Ascending aorta (tissue), 2 donors: Measurements from ENCODE around the gene ATP13A5. TPM values are rescaled to one million over a fixed set of nuclear protein-coding genes. Genes with fewer than 3 reads are reported as not detected.

Source experiments
- DNase-seq, 2 donors: peaks; one replicate each; pipeline ENCODE4 v3.0.0-alpha.2; 2019; ENCODE audit warnings: low spot score in 2 of 2
- H3K27ac ChIP-seq, 2 donors: fragments of 200-600 bp; sonication (generic); one replicate each; pipeline ENCODE4 v1.5.1; 2016 to 2017; ENCODE audit warnings: mild to moderate bottlenecking in 1 of 2
- H3K27me3 ChIP-seq: fragments of 200-600 bp; sonication (generic); one replicate; pipeline ENCODE4 v1.5.1; 2017
- H3K36me3 ChIP-seq, 2 donors: fragments of 200-600 bp; sonication (generic); one replicate each; pipeline ENCODE4 v1.5.1; 2016
- H3K4me1 ChIP-seq, 2 donors: fragments of 200-600 bp; sonication (generic); one replicate each; pipeline ENCODE4 v1.5.1; 2016 to 2017; ENCODE audit warnings: mild to moderate bottlenecking in 1 of 2
- H3K4me3 ChIP-seq, 2 donors: fragments of 200-600 bp; sonication (generic); one replicate each; pipeline ENCODE4 v1.5.1; 2016 to 2017; ENCODE audit warnings: mild to moderate bottlenecking in 1 of 2
- H3K9me3 ChIP-seq, 2 donors: fragments of 200-600 bp; sonication (generic); one replicate each; pipeline ENCODE4 v1.5.1; 2016
- intact Hi-C: fragments of 100-400 bp; cut with DNase I; formaldehyde crosslinking; loops from one replicate; pipeline ENCODE4 v1.15.1; 2023
- total RNA-seq: library from RNA; depleted of rRNA; stranded (reverse); fragments of >200 nt; gene quantifications from one replicate; pipeline ENCODE4 v1.1.0, GENCODE V29; 2016
- TF ChIP-seq, protein P1 (sequence below), 3 experiments: fragments of 200-600 bp in 2 of 3; fragments of 450-650 bp in 1 of 3; sonication (generic) in 2 of 3; IDR thresholded peaks; one replicate each; pipeline ENCODE4 v1.5.1; 2016 to 2019; ENCODE audit warnings: antibody characterized with exemption in 3 of 3, mild to moderate bottlenecking in 1 of 3, moderate library complexity in 1 of 3

ATP13A5 gene
- total RNA-seq, 1 donor from 2014 or later = not detected

DNA sequence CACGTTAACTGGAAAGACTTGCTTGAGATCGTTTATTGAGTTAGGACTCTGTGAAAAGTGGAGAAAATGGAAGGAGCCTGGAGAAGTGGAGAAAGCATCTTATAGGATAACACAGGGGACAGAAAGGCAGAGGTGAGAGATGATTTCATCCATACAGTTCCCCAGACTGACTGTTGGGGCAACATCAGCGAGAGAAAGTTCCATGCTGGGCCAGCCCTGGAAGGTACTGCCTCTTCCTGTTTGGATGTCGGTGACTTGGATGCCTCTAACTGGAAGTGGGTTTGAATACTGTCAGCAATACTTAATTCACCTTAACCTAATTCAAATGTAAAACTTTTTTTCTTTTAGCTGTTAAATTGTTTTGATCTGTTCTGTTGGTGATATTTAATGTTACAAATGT, 32.3 kb downstream of the ATP13A5 start:
- Histone ChIP-seq H3K4me3 (no peak overlapping the region), H3K27me3 (no peaks in the 10 kb centered on the region), H3K36me3 (no peaks in the 10 kb centered on the region), H3K4me1 (no peaks in the 10 kb centered on the region), H3K27ac (no peak overlapping the region), H3K9me3 (no peaks in the 10 kb centered on the region)
- TF ChIP-seq, protein P1, sequence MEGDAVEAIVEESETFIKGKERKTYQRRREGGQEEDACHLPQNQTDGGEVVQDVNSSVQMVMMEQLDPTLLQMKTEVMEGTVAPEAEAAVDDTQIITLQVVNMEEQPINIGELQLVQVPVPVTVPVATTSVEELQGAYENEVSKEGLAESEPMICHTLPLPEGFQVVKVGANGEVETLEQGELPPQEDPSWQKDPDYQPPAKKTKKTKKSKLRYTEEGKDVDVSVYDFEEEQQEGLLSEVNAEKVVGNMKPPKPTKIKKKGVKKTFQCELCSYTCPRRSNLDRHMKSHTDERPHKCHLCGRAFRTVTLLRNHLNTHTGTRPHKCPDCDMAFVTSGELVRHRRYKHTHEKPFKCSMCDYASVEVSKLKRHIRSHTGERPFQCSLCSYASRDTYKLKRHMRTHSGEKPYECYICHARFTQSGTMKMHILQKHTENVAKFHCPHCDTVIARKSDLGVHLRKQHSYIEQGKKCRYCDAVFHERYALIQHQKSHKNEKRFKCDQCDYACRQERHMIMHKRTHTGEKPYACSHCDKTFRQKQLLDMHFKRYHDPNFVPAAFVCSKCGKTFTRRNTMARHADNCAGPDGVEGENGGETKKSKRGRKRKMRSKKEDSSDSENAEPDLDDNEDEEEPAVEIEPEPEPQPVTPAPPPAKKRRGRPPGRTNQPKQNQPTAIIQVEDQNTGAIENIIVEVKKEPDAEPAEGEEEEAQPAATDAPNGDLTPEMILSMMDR (IDR thresholded peaks at IDR 0.05) = no peak
- intact Hi-C loops = no loop called here
- no peak for DNase-seq

DNA sequence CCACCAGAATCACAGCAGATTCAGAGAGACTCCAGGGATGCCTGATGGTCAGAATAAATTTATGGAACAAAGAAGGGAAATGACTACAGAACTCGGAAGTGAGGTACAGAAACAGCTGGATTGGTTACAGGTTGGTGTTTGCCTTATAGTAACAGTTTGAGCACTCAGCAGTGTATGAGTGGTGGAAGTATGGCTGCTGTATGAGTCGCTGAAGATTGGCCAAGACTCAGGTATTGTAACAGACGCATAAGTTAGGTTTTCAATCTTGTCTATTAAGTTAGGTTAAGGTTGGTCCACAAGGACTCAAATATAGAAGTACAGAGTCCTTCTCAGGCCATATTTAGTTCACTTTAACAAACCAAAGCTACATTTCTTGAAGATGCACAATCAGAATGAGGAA, 33.1 kb downstream of the ATP13A5 start:
- no peaks in the 10 kb centered on the region for H3K27me3 ChIP-seq
- H3K4me3 ChIP-seq = no peak overlapping the region
- no peaks in the 10 kb centered on the region for H3K36me3 ChIP-seq
- H3K4me1 ChIP-seq = no peaks in the 10 kb centered on the region
- intact Hi-C loops = no loop called here
- no peaks in the 10 kb centered on the region for H3K9me3 ChIP-seq
- TF ChIP-seq, protein P1 (IDR thresholded peaks at IDR 0.05) = no peak
- no peak overlapping the region for H3K27ac ChIP-seq
- DNase-seq = no peak

DNA sequence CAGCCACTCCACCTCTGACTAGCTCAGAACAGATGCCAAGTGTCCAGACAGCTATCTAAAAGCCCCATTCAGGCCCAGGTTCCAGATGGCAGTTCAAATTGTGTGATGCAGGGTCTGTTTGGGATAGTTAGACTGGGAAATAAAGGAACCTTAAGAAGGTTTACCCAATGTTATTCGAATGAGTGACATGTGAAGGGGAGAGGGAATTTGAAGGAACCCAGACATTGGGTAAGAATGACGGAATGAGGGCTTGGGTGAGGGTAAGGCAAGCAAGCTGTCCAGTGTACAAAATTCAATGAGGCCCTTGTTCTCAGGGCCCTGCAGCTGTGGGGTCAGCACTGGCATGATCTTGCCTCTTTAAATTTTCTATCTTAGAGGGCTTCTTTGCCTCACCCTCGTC, 34.1 kb downstream of the ATP13A5 start:
- no peaks in the 10 kb centered on the region for H3K9me3 ChIP-seq
- H3K27me3 ChIP-seq = no peaks in the 10 kb centered on the region
- intact Hi-C loops = no loop called here
- H3K36me3 ChIP-seq = no peaks in the 10 kb centered on the region
- TF ChIP-seq, protein P1 (IDR thresholded peaks at IDR 0.05) = no peak
- DNase-seq = no peak
- H3K4me3 ChIP-seq = no peak overlapping the region
- no peaks in the 10 kb centered on the region for H3K4me1 ChIP-seq
- H3K27ac ChIP-seq = no peak overlapping the region

DNA sequence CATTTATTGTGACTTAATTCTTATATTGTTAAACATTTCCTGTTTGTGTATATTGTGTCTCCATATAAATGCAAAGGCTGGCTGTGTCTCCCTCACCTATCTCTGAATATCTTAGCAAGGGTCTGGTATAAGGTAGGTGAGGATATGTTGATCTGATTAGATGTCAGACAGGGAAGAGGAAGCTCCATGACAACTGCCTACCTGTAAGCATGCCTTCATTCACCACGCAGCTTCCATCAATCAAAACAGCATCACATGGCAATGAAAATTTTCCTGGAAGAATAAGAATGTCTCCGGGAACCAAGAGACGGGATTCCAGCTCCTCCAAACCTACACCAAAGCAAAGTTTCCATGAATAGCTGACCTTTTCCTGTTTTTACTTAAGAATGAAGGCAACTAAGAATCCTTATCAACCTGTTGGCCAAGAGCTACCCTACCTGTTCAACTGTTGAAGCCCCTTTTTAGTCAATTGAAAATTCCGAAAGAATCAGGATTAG, 34.8 kb downstream of the ATP13A5 start:
- intact Hi-C loops = no loop called here
- H3K27me3 ChIP-seq = no peaks in the 10 kb centered on the region
- no peaks in the 10 kb centered on the region for H3K4me1 ChIP-seq
- TF ChIP-seq, protein P1 (IDR thresholded peaks at IDR 0.05) = no peak
- H3K9me3 ChIP-seq = no peaks in the 10 kb centered on the region
- H3K27ac ChIP-seq = no peak overlapping the region
- H3K4me3 ChIP-seq = no peak overlapping the region
- no peak for DNase-seq
- H3K36me3 ChIP-seq = no peaks in the 10 kb centered on the region

DNA sequence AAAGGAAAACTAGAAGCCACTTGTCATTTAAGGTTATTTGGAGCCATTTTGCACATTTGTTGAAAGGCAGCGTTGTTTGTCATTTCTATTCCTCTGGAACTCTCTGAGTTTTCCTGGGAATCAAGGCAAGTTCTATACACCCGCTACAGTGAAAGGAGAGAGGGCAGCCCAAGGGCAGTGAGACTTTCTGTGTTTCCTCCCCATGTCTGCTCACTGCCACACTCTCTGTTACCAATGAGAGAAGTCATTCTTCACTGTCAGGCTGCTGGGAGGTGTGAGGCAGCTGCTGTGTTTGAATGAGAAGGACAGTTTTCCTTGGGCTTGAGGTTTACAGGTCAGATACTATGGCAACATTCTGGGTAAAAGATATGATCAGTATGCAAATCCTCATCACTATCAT, 36.0 kb downstream of the ATP13A5 start:
- no peak overlapping the region for H3K27ac ChIP-seq
- intact Hi-C loops = no loop called here
- no peaks in the 10 kb centered on the region for H3K9me3 ChIP-seq
- no peaks in the 10 kb centered on the region for H3K27me3 ChIP-seq
- TF ChIP-seq, protein P1 (IDR thresholded peaks at IDR 0.05) = no peak
- H3K4me3 ChIP-seq = no peak overlapping the region
- no peak for DNase-seq
- H3K4me1 ChIP-seq = no peaks in the 10 kb centered on the region
- H3K36me3 ChIP-seq = no peaks in the 10 kb centered on the region

DNA sequence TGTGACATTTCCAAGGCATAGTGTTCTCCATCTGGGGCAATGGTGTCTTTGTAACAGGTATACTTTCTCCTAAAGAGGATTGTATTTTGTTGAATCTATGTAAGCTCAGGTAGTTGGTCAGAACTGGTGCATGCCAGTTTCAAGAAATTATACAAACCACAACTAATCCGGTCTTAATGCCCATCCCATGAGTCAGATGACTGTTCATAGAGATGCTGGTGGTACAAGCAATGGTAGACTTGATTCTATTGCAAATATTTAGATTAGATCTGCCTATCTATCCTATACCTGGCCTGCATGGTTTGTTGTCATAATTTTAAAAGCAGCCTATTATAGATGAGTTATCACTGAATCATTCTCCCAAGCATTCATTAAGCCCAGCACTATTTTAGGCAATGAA, 43.5 kb downstream of the ATP13A5 start:
- no peak overlapping the region for H3K27ac ChIP-seq
- H3K9me3 ChIP-seq = no peaks in the 10 kb centered on the region
- no peaks in the 10 kb centered on the region for H3K4me1 ChIP-seq
- H3K27me3 ChIP-seq = no peaks in the 10 kb centered on the region
- intact Hi-C loops = no loop called here
- H3K4me3 ChIP-seq = no peak overlapping the region
- no peaks in the 10 kb centered on the region for H3K36me3 ChIP-seq
- TF ChIP-seq, protein P1 (IDR thresholded peaks at IDR 0.05) = no peak
- DNase-seq = no peak
